Activated CD4-positive, CD25-positive, alpha-beta regulatory T cell treated with anti-CD3 and anti-CD28 coated beads, Interleukin-2, amount 50 U/mL, for 72 hours (primary cell): ENCODE measurements around the gene LPO.

Experiments
- DNase-seq: peaks from one replicate; pipeline ENCODE4 v3.0.0; 2021

Gene LPO

DNA sequence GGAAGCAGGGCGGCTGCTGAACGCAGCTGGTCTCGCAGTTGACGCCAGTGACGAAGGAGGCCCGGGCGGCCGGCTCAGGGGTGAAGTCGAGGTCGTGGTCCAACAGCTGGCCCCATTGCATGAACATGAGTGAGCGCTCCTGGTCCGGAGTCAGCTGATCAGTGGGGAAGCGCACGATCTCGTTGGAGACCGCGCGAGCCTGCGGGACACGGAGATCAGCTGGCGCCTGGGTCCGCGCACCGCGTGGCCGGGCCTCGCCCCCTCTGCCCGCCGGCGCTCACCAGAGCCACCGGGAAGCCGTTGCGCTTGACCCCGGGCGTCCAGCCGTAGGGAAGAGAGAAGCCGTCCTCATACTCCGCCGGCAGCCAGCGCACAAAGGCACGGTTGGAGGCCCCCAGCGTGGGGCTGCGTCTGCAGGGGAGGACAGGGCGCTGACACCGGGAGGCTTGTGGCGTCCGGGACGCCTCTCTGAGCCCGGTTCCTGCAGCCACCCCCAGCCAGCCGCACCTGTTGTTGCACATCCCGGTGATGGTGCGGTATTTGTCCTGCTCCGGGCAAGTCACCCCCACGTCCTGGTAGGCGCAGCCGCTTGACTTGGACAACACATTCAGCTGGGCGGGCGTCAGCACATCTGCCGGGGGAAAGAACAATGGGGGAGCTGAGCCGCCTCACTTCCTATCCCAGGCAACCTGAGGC lies 40.8 kb downstream of the LPO start:
- DNase-seq = no peak

DNA sequence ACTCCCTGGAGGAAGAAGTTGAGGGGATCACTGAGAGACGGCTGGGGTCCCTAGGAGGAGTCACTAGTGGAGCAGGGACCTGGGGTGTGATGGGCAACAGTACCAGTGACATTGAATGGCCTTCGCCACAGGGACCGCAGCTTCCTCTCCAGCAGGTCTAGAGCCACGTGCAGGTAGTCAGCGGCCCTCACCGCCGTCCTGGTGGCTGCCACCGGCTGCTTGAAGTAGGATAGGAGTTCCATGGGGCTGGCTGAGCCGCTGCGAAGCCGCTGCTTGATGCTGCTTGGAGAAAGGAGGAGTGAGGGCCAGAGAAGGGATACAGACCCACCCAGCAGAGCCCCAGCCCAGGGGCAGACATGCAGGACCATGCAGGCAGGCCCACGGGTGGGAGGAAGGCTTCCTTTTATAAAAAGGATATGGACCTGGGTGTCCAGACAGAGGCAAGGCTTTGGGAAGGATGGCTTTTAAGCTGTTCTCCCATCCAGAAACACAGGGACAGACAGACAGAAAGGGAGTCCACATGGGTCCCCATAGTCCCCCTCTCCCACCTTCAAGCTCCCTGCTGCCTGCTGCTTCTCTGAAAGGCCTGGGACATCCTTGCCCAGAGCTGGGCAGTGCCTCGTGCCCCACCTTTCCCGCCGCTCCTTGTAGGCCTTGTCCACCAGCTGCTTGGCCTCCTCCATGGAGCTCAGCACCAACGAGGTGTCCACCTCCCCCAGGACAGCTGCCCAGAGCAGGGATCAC lies 41.5 kb downstream of the LPO start:
- no peak for DNase-seq

DNA sequence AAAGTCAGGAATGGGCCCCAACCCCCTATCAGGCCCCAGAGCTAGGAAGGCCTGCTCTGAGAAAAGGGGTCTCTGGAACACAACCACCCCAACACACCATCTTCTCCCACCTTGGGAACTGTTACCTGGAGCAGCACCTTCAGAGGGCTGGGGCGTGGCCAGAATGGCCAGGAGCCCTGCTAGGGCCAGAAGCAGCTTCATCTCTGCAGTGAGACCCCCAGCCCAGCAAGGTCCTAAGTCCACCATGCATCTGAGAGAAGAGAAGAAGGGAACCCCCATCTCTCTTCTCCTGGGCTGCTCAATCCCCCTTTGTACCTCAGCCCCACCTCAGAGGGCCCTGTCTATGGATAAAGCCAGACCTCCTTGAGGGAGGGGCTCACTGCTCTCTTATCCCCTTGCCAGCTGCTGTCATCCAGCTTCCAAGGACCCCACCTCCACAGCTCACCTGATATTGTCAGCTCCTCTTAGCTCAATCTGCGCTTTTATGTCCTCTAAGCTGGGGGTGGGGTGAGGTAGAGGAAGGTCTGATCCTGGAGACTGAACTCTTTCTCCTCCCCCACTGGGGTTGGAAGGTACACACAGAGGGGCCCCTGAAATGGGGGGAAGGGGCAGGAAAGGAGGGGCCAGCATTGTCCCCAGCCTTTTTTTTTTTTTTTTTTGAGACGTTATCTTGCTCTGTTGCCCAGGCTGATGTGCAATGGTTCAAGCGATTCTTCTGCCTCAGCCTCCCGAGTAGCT lies 42.3 kb downstream of the LPO start, which contains the start of gene MPO:
MPO (minus strand) TSS at position 456 of the 738 bp plus-strand sequence; CDS start at position 279, 177 bp downstream.
- DNase-seq = no peak

DNA sequence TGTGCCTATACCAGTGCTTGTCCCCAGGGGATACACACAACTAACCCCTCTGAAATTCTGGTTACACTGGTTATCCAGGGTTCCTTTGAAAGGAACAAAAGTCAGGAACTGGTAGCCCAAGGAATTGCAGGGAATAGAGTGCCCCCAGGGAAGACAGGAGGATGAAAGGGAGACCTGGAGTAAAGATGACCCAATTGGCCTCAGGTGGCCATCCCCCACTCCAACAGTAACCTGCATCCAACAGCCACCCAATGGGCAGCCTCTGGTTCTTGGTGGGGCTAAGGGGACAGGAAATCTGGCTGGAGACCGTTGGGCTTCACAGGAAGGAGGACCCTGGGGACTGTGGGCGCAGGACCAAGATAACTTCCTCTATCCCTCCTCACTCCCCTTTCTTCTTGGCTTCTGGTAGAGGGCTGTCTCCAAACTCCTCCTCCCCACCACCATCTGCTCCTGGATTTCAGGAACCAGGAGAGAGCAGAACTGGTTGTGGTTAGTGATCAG lies 43.2 kb downstream of the LPO start:
- DNase-seq = no peak

DNA sequence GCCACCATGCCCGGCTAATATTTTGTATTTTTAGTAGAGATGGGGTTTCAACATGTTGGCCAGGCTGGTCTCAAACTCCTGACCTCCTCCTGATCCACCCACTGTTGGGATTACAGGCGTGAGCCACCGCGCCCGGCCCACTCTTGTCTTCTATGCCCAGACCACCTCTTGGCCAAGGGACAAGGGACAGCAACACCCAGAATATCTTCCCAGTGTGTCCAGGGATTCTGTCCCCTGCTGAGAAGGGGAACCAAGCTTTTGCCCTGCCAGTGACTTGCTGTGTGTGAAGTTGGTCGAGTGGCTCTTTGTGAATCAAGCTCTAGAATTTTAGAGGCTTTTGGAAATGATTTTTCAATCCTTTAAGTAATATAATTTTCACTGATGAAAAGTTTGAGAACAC lies 44.1 kb downstream of the LPO start:
- no peak for DNase-seq

DNA sequence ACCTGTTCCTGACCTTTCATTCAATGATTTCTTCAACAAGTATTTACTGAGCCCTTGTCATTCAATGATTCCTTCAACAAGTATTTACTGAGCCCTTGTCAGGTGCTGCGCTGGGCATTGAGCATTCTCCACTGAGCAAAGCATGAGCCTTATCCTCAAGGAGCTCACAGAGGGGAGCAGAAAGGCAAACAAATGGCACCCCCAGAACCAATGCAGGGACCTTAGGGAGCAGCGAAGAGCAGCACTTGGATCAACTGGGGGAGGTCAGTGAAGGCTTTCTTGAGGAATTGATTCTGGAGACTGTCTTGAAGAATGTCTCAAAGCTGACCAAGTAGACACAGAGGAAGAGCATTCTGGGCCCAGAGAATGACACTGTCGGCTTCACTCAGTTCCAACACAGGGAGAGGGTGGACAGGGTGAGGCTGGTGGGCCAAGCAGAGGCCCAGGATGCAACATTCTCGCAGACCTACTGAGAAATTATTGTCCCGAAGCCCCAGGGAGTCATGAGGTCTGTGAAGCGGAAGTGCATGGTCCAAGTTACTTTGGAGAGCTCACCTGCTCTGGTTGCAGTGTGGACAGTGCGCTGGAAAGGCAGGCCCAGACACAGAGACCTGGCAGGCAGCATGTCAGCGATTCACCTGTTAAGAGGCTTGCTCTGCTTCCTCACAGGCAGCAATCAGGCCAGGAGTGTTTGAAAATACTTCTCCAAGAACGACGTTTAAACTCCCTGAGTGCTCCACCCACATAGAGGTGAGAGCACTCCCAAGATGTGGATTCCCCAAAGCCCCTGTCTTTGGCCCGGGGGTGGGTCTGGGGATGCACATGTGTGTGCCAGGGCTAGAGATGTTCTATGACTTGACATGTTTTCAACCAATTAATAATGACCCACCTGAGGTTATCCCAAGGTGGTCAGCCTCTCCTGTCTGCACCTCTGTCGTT lies 45.6 kb downstream of the LPO start:
- peak; percentile 28 for DNase-seq

DNA sequence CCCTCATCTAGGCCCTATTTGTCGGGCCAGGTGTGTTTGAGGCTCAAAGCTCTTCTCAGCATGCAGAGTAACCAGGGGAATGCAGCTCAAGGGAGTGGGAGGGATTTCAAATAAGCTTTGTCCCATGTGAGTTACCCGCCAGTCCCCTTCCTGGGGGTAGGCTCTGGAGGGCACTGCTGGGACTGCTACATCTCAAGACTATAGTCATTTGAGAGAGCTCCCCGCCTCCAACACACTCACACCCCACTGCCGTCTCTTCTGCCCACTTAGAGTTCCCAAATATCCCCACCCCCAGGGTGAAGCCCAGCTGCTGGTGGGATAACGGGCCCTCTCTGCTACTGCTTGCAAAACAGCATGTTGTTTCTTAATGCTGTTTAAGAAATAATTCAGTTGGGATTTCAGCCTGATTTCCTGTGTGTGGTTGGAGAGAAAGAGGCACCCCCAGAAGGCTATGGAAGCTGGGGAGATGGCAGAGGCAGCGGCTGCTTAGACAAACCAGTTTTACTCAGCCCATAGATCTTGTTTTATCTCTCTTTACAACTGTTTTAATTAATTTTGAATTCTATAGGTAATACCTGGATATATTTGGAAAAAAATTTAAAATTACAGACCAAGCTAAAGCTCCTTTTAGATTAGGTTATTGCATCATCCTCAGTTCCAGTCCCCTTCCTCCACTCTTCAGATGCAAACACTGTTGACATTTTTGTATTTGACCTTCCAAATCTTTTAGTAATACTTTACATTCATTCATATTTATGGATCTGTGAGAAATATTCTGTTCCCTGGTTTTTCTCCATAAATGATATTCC lies 46.4 kb downstream of the LPO start:
- DNase-seq = peak; percentile 19

DNA sequence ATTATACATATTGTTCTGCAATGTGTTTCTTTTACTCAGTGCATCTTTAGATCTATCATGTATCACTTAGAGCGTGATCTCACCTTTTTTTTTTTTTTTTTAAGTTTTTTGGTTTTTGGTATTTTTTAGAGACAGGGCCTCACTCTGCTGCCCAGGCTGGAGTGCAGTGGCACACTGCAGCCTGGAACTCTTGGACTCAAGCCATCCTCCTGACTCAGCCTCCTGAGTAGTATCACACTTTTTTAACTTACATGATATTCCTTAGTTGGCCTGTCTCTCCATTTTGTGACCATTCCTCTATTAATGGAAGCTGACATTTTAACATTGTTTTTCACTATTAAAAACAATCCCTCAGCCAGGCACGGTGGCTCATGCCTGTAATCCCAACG lies 47.0 kb downstream of the LPO start:
- no peak for DNase-seq

DNA sequence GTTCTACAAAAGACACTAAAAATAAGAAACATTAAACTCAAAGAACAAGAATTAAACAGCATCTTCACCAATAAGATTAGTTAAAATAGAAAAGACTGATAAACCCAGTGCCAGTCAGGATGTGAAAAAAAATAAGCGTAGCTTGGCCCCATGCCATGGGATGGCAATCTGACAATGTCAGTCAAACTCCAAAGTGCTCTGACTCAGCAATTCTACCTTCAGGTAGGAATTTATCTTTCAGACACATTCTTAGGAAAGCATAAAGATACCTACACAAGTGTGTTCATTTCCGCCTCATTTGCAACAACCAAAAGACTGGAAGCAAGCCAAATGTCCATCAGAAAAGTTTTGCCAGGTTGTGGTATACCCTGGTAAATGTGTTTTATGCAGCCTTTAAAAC lies 51.5 kb downstream of the LPO start:
- DNase-seq = no peak

DNA sequence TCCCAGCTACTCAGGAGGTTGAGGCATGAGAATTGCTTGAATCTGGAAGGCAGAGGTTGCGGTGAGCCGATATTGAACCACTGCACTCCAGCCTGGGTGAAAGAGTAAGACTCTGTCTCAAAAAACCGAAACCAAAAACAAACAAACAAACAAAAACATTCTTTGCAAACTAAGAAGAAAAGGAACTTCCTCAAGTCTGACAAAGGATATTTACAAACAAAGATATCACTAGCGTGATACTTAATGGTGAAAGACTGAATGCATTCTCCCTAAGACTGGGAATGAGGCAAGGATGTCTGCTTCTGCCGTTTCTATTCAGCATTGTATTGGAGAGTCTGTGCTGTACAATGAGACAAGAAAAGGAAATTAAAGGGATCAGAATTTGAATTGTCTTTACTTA lies 52.9 kb downstream of the LPO start:
- DNase-seq = no peak

DNA sequence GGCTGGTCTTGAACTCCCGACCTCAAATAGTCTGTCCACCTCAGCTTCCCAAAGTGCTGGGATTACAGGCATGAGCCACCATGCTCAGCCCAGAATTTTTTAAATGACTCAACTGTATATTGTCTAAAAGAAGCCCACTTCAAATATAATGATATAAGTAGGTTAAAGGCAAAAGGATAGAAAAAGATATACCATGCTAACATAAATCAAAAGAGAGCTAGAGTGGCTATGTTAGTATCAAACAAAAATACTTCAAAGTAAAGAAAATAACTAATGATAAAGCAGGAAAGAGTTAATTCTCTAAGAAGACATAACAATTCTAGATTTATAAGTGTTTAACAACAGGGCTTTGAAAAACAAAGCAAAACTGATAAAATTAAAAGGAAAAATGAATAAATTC lies 55.6 kb downstream of the LPO start:
- DNase-seq = no peak

DNA sequence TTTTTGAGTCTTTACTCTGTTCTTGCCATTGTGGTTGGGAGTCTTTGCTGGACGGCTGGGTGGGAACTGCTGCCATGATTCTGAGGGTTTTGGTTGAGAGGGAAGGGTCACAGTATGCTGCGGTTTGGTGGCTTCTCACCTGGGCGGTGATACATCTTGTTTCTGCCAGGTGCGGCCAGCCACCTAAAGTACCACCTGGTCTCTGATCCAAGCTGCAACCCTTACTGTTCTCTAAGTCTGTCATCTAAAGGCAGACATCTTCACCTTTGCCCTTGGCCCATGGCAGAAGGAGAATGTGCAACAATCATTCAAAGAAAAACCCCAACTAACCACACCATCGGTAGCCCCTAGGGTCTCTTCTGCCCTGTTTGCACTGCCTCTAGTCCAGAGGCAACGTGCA lies 62.0 kb downstream of the LPO start:
- DNase-seq = peak; percentile 9

DNA sequence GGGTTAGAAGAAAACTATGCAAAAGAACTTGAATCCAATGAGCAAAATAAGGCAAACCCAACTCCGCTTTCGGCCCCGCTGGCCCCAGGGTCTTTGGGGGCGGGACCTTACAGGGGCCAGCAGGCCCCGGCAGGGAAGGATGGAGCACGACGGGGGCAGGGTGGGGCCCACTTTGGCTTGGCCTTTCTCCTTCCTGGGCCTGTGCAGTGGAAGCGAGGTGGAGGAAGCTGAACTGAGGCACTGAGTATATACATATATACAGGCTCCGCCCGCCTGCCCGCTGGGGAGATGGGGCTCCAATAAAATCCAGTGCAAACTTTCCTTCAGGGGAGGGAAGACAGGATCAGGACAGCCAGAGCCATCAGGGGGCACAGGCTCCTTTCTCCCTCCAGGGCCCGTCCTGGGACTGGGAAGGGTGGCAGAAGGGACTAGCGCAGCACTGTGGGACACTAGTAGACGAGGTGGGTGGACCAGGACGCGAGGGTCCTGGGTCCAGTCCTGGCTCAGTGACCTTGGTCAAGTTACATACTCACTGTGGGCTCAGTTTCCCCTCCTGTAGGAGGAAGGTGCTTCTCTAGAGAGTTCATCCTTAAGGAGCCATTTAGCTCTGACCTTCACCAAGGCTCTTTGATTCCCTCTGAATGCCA lies 63.2 kb downstream of the LPO start:
- DNase-seq = peak; percentile 26

DNA sequence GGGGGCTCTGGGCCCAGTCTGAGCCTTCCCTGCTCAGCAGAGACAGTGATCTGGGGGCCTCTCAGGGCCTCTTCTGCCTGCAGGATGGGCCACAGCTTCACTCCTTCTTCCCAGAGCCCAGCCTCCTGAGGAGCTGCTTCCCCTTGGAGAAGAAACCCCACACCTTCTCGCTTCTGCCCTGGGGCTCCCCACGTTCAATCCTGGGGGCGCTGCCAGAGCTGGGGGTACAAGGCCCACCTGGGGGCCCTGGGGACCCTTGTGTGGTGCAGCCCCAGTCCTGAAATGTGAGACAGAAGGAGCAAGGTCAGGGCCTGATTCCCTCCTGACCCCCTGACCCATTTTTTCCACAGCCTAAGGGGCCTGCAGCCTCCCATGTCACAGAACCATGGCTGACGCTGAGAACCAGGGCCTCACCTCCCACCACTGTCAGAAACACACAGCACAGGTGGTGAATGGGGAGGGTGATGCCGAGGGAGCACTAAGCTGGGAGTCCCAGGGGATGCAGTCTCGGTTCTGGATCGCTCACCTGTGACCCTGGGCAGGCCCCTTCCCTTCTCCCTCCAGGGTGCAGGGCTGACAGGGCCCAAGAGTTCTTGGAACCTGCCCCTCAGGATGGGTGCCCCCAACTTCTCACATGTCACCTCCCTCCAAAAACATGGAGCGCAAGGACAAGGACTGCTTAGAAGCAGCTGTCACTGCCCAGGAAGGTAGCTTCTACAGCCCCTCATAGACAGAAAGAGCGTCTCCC lies 64.0 kb downstream of the LPO start:
- peak; percentile 27 for DNase-seq

DNA sequence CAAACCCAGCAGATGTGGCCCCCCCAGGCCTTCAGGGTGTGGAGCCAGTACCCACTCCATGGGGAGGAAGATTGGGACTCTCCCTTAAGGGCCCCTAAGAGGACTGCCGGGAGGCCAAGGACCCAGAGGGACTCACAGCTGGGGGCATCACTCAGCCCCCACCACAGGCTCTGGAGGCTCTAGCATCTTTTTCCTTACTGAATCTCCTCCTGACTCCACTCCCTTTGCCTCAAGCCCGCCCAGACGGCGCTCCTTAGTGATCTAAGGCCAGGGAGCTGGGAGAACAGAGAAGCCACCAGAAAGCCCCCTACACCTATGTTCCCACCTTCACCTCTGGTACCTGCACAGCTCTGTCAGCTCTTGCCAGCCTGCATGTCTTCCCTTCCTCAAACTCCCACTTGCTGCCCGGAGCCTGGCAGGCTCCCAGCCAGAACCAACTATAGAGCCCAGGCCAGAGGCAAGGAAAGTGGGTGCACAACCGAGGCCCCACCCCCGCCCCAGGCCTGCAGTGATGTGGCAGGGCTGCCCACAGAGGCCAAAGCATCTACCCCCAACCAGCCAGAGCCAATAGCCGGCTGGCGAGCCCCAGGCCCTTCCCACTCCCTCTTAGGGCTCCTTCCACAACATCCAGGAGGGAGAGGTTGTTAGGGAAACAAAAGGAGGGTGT lies 64.7 kb downstream of the LPO start:
- peak; percentile 28 for DNase-seq

DNA sequence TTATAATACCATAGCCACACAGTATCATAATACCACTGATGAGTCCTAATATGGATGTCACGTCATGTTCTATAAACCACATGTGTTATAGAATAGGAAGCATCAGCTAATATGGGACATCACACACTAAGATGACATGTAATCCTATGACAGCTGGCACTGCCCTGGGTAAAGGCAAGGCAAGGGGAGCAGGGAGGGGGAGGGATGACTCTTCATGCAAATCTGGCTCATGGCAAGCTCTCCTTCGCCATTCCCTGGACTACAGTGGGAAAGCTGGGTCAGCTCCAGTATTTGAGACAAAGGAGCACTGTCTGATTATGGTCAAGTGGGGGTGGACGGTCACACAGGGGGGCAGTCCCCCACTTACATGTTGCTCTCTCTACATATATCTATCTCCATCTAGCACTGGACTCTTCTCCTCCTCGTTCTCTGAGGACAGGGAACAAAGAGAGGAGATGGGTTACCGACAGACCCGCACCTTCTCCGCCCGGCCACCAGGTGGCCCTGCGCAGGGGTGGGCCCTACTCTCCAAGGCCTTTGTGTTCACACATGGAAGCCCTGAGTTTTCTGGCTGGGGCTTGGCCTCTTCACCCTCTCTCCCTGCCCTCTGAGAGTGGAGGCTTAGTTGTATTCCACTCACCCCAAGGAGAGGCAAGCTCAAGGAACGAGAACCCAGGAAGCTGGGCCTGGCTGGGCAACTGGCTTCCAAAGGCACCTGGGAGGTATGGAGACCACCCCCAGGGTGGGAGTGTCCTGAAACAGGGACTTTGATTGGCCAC lies 65.8 kb downstream of the LPO start:
- DNase-seq = peak; percentile 54

DNA sequence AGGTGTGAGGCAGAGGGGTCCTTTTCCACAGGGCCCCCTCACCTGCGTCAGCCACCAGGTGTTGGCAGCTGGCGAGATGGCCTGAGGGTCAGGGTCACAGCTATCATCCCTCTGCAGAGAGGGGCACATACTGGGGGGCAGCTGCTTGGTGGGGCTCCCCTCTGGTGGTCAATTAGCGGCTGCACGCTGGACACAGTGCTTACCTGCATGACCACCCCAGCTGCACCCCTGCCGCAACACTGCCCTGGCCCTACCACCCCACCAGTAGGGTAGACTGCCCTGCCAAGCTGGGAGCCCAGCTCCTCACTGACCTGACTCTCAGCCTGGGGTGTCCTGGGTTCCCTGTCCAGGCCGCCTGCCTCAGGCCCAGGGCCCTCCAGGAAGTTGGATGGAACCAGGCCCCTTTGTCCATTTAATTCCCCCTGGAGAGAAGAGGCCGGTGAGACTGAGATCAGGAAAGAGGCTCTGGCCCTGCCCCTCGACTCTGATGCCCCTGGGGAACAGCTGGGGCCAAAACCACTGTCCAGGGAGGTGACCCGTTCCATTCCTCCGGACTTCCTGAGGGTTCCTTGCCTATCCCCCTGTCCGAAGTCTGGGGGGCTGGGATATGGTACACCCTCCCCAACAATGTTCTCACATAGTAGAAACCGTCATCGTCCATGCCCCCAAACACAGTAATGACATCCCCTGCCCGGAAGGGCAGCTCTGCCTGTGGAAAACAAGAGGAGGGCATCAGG lies 66.5 kb downstream of the LPO start:
- peak; percentile 29 for DNase-seq

DNA sequence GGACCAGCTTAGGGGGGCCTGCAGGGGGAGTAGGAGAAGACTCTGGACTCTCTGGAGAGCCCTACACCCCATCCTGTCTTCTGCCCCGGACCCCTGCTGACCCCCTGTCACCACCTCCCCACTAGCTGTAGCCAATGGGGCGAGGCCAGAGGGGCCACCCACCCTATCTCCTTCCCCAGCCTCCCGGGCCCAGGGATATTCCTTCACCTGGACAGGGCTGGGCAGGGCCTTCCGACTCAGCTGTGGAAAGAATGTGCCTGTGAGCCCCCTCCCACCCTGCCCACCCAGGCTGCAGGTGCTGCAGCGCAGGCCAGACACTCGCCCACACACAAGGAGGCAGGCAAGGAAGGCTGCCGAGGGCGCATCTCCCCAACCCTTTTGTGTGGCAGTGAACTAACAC lies 67.2 kb downstream of the LPO start:
- no peak for DNase-seq
